Stimulated activated CD4-positive, alpha-beta T cell treated with anti-CD3 and anti-CD28 coated beads, Interleukin-12 subunit alpha, Interleukin-12 subunit beta, amount 100 ng/mL, for 48 hours (primary cell): Measurements from ENCODE around the gene MRLN.
"Not testable (repeated sequence)": the region's sequence is repeated elsewhere in the genome, so short reads cannot be mapped to it uniquely, and the experiment has no call there.

Experiments used
- DNase-seq, 3 donors: peaks; one replicate each; pipeline ENCODE4 v3.0.0-alpha.2; 2020; ENCODE audit warnings: low read depth in 2 of 3, low spot score in 1 of 3

MRLN gene

DNA sequence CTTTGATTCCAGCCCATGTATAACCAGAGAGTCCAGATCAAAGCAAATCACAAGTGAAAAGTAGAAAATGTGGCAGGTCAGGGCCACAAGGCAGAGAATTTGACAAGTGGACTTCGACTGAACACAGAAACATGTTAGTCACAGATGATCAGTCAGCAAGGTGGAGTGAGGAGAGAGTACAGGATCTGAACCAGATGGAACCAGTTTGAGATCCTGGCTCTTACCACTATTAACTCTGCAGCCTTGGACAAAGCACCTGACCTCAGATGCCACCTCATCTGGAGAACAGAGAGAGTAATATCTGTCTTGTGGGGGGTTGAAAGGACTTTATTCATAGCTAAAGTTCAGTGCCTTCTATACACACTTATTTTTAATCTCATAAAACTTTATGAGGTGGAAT is 4.4 kb downstream of the MRLN start:
- no peak for DNase-seq

DNA sequence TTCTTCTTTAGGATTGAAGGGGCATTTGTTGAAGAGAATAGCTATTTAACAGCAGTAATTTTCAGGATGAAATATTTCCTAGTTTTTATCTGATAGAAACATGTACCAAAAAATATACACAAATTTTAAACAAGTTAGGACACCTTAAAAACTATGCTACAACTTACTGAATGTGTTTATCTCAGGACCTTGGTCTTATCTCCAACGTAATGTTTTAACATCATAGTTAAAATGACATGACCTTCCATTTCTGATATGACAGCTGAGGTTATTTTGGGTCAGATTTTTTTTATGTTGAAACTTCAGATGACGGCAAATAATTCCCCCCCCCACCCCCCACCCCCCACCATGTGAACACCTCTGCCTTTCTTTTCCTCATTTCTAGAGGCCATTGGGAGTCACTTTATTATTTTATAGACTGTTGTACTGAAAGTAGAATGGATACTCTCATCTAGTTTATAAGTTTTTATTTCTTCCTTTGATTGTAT is 8.0 kb downstream of the MRLN start:
- DNase-seq, result no peak

DNA sequence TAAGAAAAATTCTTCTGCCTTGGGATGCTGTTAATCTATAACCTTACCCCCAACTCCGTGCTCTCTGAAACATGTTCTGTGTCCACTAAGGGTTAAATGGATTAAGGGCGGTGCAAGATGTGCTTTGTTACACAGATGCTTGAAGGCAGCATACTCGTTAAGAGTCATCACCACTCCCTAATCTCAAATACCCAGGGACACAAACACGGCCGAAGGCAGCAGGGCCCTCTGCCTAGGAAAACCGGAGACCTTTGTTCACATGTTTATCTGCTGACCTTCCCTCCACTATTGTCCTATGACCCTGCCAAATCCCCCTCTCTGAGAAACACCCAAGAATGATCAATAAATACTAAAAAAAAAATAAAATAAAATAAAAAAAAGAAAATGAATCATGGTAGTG is 8.5 kb downstream of the MRLN start:
- DNase-seq, result not testable (repeated sequence)

DNA sequence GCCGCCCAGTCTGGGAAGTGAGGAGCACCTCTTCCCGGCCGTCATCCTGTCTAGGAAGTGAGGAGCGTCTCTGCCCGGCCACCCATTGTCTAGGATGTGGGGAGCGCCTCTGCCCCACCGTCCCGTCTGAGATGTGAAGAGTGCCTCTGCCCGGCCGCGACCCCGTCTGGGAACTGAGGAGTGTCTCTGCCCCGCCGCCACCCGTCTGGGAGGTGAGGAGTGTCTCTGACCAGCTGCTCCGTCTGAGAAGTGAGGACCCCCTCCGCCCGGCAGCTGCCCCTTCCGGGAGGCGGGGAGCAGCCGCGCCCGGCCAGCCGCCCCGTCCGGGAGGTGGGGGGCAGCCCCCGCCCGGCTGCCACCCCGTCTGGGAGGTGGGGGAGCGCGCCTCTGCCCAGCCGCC is 9.1 kb downstream of the MRLN start:
- DNase-seq, result not testable (repeated sequence)

DNA sequence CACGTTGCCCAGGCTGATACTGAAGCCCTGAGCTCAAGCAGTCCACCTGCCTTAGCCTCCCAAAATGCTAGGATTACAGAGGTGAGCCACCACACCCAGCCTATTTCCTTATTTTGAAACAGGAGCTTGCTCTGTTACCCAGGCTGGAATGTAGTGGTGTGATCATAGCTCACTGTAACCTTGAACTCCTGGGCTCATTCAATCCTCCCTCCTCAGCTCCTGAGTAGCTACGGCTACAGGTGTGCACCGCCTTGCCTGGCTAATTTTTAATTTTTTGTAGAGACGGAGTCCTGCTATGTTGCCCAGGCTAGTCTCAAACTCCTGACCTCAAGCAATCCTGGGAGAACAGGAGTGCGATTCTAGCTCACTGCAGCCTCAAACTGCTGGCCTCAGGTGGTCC is 11.7 kb downstream of the MRLN start:
- DNase-seq, result no peak

DNA sequence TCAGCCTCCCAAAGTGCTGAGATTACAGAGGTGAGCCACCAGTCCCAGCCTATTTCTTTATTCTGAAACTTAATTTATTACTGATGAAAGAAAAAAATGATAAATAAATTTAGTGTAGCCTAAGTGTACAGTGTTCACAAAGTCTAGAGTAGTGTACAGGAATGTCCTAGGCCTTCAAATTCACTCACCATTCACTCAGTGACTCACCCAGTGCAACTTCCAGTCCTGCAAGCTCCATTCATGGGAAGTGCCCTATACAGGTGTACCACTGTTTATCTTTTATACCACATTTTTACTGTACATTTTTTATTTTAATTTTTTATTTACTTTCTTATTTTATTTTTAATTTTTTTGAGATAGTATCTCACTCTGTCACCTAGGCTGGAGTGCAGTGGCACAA is 12.2 kb downstream of the MRLN start:
- no peak for DNase-seq

DNA sequence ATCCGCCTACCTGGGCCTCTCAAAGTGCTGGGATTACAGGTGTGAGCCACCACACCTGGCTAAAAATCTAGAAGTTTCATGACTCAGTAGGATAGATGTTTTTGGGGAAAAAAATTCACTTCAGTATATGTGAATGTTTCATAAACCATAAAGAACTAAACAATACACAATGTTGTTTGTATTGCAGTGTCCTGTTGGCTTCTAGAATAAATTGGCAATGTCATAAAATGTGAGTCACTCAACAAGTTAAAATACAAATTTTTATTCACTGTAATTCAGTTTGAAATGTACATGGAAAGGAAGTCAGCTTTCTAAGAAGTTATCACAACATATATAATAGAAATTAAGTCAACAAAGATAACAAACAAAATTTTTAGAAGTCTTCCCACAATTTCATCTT is 16.5 kb downstream of the MRLN start:
- no peak for DNase-seq

DNA sequence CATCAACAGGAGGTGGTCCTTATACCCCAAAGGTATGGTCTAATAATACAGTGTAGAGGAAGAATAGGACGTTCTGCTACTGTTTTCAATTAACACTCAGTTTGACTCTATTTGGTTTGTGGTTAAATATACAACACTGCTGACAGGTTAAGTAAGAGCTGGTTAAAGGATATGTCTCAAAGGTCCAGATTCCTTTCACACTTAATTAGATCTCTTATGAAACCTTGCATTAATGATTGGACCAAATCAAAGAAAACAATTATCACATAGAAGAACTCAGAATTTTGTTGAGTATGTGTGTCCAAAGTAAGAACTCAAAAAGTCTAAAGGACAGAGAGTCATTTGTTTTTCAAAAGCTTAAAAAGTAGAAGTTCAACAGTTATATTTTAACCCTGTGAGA is 18.0 kb downstream of the MRLN start:
- DNase-seq, result no peak

DNA sequence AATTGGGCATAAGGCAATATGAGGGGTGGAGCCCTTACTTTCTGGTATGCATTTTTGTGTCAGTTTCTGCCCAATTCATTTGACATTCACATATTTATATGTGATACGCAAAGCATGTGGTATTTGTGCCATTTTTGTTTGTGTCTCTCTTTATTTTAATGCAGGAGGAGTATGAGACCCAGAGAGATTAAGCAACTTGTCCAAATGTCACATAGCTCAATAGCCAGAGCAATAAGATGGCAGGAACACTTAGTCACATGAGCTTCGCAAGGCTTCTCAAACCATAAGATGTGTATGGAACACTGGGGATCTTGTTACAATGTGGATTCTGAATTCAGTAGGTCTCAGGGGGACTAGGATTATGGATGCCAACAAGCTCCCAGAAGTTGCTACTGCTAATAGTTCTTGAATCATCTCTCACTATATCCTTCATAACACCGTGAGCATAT is 19.2 kb downstream of the MRLN start:
- DNase-seq, result no peak

DNA sequence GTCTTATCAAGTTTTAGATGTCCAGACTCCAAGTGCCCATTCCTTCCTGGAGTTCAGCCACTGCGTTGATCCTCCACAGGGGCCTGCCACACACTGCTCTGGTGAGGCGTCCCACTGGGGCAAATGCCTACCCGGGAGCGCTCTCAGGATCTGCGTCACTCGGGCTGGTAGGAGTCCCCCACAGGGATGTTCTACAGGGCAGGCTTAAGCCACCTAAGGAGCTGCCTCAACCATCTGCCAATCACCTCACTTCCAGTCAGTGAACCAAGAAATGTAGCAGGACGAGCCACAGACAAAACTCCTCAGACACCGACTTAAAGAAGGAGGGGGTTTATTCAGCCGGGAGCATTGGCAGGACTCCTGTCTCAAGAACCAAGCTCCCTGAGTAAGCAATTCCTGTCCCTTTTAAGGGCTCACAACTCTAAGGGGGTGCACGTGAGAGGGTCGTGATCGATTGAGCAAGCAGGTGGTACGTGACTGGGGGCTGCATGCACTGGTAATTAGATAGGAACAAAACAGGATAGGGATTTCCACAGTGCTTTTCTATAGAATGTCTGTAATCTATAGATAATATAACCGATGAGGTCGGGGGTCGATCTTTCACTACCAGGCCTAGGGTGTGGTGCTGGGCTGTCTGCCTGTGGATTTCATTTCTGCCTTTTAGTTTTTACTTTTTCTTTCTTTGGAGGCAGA is 19.8 kb downstream of the MRLN start:
- not testable (repeated sequence) for DNase-seq

DNA sequence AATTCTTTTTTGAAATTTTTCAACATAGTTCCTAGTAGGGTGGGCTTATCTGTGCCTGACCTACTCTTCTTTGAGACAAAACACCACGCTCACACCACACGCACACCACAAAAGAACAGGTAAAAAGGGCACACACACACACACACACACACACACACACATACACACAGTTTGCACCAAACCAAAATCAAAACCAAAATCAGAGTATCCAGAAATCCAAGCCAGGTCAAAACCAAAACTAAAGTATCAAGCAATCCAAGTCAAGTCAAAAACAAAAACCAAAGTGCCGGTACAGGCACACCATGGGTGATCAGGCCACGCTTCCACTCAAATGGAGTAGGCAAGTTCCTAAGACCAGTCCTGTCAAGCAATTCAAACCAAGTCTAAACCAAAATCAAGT is 20.4 kb downstream of the MRLN start:
- DNase-seq, result not testable (repeated sequence)

DNA sequence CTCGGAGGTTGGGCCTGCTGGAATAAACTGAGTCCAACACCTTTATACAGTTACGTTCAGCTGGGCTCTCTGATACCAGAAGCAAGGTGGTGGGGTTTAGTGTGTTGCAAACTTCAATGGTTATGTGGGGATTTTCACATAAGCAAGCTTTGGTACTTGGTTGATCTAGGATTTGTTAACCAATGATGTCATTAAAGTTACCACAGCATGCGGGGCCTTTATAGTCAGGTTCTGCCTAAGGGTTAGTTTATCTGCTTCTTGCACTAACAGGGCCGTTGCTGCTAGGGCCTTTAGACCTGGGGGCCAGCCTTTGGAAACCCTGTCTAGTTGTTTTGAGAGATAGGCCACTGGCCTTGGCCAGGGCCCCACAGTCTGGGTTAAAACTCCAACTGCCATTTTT is 24.1 kb downstream of the MRLN start:
- DNase-seq, result not testable (repeated sequence)

DNA sequence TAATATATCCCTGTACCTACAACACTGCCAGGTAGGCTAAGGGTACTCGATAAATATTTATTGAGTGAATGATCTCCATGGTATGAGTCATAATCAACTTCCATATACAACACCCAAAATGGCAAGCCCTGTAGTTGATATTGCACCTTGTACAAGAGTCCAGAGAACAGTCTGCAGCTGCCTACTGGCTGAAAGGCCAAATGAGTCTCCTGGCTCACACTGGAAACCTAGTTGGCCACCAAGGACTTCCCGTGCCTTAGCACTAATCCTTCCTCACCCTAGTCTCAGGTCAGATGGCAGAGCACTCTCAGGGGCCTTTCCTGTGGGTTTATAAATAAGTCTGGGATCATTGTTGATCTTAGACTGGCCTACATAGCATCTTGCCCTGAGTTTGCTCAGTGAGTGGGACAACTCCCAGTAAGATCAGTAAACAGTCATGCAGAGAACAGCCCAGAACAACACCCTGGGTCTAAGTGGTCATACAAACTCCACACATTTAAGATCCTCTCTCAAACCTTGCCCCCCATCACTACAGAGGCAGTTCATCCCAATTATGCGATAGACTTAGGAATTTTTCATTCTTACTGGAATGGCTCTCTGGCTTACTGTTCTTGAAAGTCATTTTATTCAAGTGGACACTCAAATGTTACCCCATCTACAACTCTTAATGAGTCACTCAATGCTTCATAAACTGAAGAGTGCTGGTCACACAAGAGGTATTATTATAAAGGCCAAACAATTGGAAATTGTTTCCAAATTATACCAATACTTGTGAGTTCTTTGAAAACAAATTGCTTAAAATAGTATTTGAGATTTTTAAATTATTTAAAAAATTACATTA is 28.9 kb downstream of the MRLN start:
- DNase-seq, result no peak

DNA sequence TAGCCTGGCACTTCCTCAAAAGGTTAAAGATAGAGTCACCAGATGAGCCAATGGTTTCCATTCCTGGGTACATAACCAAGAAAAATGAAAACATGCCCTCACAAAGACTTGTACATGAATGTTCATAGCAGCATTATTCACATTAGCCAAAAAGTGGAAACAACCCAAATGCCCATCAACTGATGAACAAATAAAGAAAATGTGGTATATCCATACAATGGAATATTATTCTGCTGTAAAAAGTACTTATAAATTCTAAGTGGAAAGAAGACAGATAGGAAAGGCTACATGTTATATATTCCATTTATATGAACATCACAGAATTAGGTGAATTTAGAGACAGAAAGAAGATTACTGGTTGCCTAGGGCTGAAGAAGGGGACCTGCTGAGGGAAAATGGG is 32.9 kb downstream of the MRLN start:
- no peak for DNase-seq

DNA sequence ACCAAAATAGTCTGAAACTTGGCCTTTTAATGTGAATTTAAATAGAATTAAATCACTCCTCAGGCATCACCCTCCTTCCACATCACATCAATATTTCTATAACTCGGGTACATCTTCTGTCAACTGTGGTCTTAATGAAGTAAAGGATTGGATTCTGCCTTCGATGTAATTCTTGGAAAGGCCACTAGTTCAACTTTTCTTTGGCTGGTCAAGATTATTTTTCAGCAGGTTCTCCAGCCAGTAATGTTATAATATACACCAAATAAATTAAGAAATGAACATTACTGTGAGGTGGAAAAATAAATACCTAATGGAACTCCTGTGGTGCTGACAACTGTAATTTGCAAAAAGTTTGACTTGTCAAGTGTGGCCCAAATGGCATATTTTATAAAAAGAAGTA is 33.9 kb downstream of the MRLN start:
- DNase-seq, result no peak

DNA sequence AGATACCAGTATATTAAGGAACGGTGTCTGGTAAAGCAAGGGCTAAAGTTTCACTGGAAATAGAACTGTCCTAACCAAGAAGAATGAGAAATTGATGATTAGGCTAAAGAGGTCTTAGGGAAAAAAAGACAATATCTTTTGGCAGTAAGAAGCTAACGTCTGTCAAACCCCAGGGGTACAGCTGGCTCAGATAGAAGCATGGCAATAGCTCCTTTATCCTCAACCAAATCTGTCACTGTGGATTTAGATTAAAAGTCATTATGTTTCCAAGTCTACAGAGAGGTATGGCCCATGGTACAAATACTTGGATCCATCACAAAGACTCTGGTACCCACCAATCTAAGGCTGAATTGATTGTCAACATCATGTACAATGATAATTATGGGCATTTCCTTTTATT is 35.0 kb downstream of the MRLN start:
- DNase-seq, result no peak

DNA sequence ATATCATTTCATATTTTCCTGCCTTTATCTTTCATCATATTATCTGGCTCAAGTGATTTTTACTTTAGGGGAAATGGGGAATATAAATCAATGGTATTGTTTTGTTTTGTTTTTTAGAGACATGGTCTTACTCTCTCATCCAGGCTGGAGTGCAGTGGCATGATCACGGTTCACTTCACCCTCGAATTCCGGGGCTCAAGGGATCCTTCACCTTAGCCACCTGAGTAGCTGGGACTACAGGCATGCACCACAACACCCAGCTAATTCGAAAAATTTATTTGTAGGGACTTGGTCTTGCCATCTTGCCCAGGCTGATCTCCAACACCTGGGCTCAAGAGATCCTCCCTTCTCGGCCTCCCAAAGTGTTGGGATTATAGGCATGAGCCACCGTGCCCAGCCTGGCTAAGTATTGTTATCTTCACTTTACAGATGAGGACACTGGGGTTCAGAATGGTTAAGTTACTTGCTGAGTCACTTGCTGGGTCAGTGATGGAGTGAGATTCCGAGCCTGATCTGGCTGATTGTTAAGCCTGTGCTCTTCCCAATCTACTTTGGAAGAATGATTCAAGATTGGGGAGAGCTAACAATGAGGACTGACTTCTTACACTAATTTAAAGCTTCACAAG is 39.9 kb downstream of the MRLN start:
- no peak for DNase-seq

DNA sequence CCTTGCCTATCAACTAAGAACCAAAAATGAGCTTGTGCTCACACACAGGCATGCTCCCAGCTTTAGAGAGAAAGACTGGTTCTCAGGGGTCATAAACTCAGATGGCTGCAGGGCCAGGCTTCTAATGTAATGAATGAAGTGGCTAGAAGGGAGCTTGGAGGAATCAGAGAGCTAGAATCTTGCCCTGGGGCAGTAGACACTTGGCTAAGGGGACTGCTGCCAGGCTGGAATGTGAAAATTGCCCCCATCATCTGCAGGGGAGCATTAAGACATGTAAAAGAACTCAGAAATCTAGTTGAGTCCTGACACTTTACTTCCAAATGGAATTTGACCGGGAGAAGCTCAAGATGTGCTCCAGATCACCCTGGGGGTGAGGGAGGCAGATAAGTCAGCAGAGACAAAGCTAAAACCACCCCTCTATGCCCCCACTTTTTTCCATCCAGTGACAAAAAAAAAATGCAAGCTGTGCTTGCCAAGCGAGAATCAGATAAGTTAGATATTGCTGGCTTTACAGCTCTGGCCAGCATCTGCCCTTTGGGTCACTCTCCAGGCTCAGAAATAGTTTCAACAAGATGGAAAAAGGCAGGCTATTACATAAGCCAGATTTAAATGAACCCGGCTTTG is 41.3 kb downstream of the MRLN start:
- DNase-seq, result no peak

DNA sequence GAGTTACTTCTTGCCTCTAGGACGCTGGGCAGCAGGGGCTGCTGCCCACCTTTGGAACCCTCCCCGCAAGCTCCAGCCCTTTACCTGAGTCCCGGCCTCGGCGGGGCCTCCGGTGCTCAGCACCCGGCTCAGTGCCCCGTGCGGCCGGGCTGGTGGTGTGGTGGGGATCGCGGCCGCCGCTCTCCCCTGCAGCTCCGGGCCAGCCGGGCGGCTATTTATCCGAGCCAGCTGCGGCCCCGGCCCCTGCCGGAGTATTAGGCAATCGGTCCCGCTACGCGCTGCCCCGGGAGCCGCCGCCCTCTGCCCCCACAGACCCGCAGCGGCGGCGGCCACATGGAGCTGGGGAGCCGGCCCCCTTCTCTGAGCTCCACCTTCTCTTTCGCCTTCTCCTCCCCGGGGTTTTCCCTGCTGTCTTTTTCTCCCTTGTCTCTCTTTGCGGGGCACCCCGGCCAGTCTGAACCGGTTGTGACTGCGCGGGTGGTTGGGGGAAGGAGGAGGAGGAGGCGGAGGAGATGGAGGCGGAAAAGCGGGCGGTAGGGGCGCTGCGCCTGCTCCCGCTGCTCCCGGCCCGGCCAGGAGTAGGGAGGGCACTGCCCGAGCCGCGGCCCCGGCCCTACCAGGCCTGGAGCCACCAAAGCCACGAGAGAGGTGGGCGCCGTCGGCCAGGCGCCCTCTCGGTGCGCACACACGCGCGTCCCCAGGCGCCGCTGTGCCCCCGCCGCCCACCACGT is 43.7 kb downstream of the MRLN start, which contains the start of gene SLC16A9:
Gene SLC16A9, minus strand, starts transcription at position 456 of the 731 bp plus-strand sequence. CDS start 25,559 bp downstream, outside the sequence.
- DNase-seq, result peak; percentile 35 to 47 (median 39)

DNA sequence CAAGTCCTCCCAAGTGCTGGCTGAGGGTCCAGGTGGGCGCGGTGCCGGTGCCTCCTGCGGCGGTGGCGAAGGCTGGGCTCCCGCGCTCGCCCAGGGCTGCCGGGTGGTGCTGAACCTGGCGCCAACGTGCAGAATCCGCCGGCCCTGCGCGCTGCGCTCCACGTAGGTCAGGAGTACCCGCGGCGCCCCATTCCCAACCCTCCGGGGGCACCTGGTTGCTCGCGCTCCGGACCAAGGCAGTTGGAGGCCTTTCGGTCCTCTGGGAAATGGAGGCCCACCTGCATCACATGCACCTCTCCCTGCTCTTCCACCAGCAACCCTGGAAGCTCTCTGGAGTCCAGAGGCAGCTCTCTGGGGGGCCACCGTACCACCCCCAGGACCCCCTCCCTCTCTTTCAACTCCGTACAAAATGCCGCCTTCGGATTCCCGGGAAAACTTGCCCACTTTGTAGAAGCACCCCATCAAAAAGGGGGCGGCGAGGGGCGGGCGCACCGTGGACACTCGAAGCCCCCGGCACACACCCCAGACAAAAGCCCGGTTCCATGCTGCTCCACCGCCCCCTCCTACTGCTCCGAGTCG is 44.4 kb downstream of the MRLN start:
- DNase-seq, result peak in 1 of 3 donors; percentile 5
